Spleen (tissue), 7 donors: Measurements from ENCODE around the gene HOXA10.

Experiments used
- CTCF ChIP-seq, 11 experiments: fragments of 200-600 bp in 7 of 11; fragments of 450-650 bp in 4 of 11; sonication (generic) in 4 of 11; IDR thresholded peaks in 8 of 11; conservative IDR thresholded peaks in 3 of 11; 1 replicate in 7 of 11; 2 replicates in 4 of 11; pipeline versions ENCODE4 v1.4.0 to v1.8.0; 2016 to 2021; ENCODE audit warnings: antibody characterized with exemption in 11 of 11, inconsistent platforms in 4 of 11, mild to moderate bottlenecking in 1 of 11
- POLR2A ChIP-seq, 3 donors: fragments of 450-650 bp; IDR thresholded peaks; one replicate each; pipeline ENCODE4 v1.5.1; 2017; ENCODE audit warnings: antibody characterized with exemption in 3 of 3, mild to moderate bottlenecking in 1 of 3
- donor health status: DM: no; HTN: no; CAD: no; lungs with moderate emphysema.
- donor health status: DM: no; HTN: no; CAD: no.
- donor health status: DM: no; HTN: no; CAD: no.

- TF ChIP-seq CTCF (IDR thresholded peaks at IDR 0.05 in 8 of 11, conservative IDR thresholded peaks at IDR 0.05 in 3 of 11) (no peak), POLR2A (IDR thresholded peaks at IDR 0.05) (no peak)
These were observed 1.8 kb upstream of the HOXA10 start for GRCh38 chr7:27175626-27176523.
